Mammary epithelial cell (primary cell): ENCODE measurements around the gene PTGES.

Source experiments
- EZH2 ChIP-seq: IDR thresholded peaks from 2 replicates; pipeline ENCODE4 v1.6.1; 2012; ENCODE audit warnings: low read length, inconsistent platforms, borderline replicate concordance
- TF ChIP-seq, protein P1 (sequence below), 2 donors: IDR thresholded peaks in 1 of 2; conservative IDR thresholded peaks in 1 of 2; 2 replicates each; pipeline ENCODE4 v1.5.1; 2011 to 2012; ENCODE audit warnings: inconsistent platforms in 2 of 2, low read length in 2 of 2, mild to moderate bottlenecking in 2 of 2, control low read depth in 1 of 2, low read depth in 1 of 2; ENCODE audit not compliant: insufficient read depth in 1 of 2; ENCODE audit errors: extremely low read depth in 1 of 2

DNA sequence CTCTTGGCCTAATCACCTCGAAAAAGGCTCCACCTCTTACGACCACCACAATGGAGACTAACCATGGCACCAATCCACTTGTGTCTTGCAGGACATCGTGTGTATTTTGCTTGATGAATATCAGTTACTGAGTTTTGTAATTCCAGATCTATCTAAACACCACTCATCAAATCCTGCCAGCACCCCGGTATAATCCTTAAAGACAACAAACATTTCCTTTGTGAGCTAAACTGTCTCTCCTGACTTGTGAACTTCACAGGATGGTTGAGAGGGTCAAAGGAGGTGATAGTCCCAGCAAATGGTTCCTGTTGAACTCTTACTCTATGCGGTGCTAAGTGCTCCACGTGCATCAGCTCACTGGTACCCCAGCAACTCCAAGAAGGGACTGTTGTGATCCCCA lies 46.1 kb upstream of the PTGES start:
- TF ChIP-seq, protein P1, sequence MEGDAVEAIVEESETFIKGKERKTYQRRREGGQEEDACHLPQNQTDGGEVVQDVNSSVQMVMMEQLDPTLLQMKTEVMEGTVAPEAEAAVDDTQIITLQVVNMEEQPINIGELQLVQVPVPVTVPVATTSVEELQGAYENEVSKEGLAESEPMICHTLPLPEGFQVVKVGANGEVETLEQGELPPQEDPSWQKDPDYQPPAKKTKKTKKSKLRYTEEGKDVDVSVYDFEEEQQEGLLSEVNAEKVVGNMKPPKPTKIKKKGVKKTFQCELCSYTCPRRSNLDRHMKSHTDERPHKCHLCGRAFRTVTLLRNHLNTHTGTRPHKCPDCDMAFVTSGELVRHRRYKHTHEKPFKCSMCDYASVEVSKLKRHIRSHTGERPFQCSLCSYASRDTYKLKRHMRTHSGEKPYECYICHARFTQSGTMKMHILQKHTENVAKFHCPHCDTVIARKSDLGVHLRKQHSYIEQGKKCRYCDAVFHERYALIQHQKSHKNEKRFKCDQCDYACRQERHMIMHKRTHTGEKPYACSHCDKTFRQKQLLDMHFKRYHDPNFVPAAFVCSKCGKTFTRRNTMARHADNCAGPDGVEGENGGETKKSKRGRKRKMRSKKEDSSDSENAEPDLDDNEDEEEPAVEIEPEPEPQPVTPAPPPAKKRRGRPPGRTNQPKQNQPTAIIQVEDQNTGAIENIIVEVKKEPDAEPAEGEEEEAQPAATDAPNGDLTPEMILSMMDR (conservative IDR thresholded peaks at IDR 0.05 in 1 of 2, IDR thresholded peaks at IDR 0.05 in 1 of 2; ENCODE audit: extremely low read depth in 1 of 2, insufficient read depth in 1 of 2, low read depth in 1 of 2, low read length in 2 of 2): no peak
- TF ChIP-seq EZH2: no peak
